ENCODE measurements around the gene CCDC178. TPM values are rescaled to one million over a fixed set of nuclear protein-coding genes. Genes with fewer than 3 reads are reported as not detected.

The CCDC178 gene
- total RNA-seq, 4 donors from 2014 or later: 0.39 to 1.4 TPM; not detected in 2

GRCh38 chr18:33316146-33316587 is 124.4 kb downstream of the CCDC178 start:
- TF ChIP-seq POLR2A (IDR thresholded peaks at IDR 0.05) (no peak), CTCF (IDR thresholded peaks at IDR 0.05) (no peak)
- 95% methylated on average over 32 to 33 of the region's 33 CpGs for WGBS, 2 donors
- no peak overlapping the region for H3K4me3 ChIP-seq (ENCODE audit: low read depth, poor library complexity, severe bottlenecking)
- DNase-seq (ENCODE audit: low spot score in 2 of 2): no peak
- intact Hi-C loops (cut with DNase I; ENCODE audit: low total_unique reads): no loop called here

- DNase-seq (ENCODE audit: low spot score in 2 of 2): no peak
- intact Hi-C loops (cut with DNase I; ENCODE audit: low total_unique reads): no loop called here
- TF ChIP-seq POLR2A (IDR thresholded peaks at IDR 0.05) (no peak), CTCF (IDR thresholded peaks at IDR 0.05) (no peak)
- 78 to 93% methylated on average over 1 of the region's 1 CpG for WGBS, 2 donors
- H3K4me3 ChIP-seq (ENCODE audit: low read depth, poor library complexity, severe bottlenecking): no peak overlapping the region
Observed at GRCh38 chr18:33307520-33307919, 133.0 kb downstream of the CCDC178 start.

- intact Hi-C loops (cut with DNase I; ENCODE audit: low total_unique reads): no loop called here
- 81 to 85% methylated on average over 3 of the region's 3 CpGs for WGBS, 2 donors
- TF ChIP-seq POLR2A (IDR thresholded peaks at IDR 0.05) (no peak), CTCF (IDR thresholded peaks at IDR 0.05) (no peak)
- DNase-seq (ENCODE audit: low spot score in 2 of 2): no peak
- H3K4me3 ChIP-seq (ENCODE audit: low read depth, poor library complexity, severe bottlenecking): no peak overlapping the region
Observed at GRCh38 chr18:33304277-33304676, 136.2 kb downstream of the CCDC178 start.

GRCh38 chr18:33291539-33291938 is 149.0 kb downstream of the CCDC178 start:
- WGBS, 2 donors: 50 to 53% methylated on average over 1 of the region's 1 CpG

GRCh38 chr18:33288082-33288716 is 152.3 kb downstream of the CCDC178 start:
- 88 to 89% methylated on average over 3 of the region's 3 CpGs for WGBS, 2 donors
- intact Hi-C loops (cut with DNase I; ENCODE audit: low total_unique reads): no loop called here
- no peak overlapping the region for H3K4me3 ChIP-seq (ENCODE audit: low read depth, poor library complexity, severe bottlenecking)

More at GRCh38 chr18:33291539-33291938, 149.0 kb downstream of the CCDC178 start:
- H3K4me3 ChIP-seq (ENCODE audit: low read depth, poor library complexity, severe bottlenecking): no peak overlapping the region
- intact Hi-C loops (cut with DNase I; ENCODE audit: low total_unique reads): no loop called here
- DNase-seq (ENCODE audit: low spot score in 2 of 2): no peak
- TF ChIP-seq POLR2A (IDR thresholded peaks at IDR 0.05) (no peak), CTCF (IDR thresholded peaks at IDR 0.05) (no peak)

More at GRCh38 chr18:33288082-33288716, 152.3 kb downstream of the CCDC178 start:
- TF ChIP-seq CTCF (IDR thresholded peaks at IDR 0.05): no peak
- TF ChIP-seq POLR2A (IDR thresholded peaks at IDR 0.05): no peak
- no peak for DNase-seq (ENCODE audit: low spot score in 2 of 2)

Data from lower leg skin (tissue), 4 donors.